HCT116 (cell line): ENCODE results near the gene SGMS1. TPM values are rescaled to one million over a fixed set of nuclear protein-coding genes. Genes with fewer than 3 reads are reported as not detected.

ENCODE experiments used
- ATAC-seq: fragments of 200-7000 bp; cut with Tn5 transposase; 2 replicates; pipeline ENCODE4 v1.9.1; 2020; ENCODE audit warnings: mild to moderate bottlenecking, moderate library complexity
- BruUV-seq: library from RNA; stranded (reverse); fragments of 400-500 nt; replicated peaks from 2 replicates; lab custom pipeline; 2021; lab: Mats Ljungman, UMichigan
- CTCF ChIA-PET: fragments of 300-600 bp; sonication (Branson Sonifier 250); formaldehyde crosslinking; loops from one replicate; lab custom pipeline; 2021; ENCODE audit warnings: antibody characterized with exemption; lab: Charles Lee
- POLR2A ChIA-PET: fragments of 300-600, 350-600 bp; sonication (Branson Sonifier 250); formaldehyde crosslinking; loops from one replicate; lab custom pipeline; 2021; ENCODE audit warnings: antibody characterized with exemption; lab: Charles Lee
- RAD21 ChIA-PET, 2 experiments: fragments of 300-600 bp; sonication (Branson Sonifier 250); formaldehyde crosslinking; loops; one replicate each; lab custom pipeline; 2023; ENCODE audit warnings: low total read pairs in 2 of 2; ENCODE audit not compliant: uncharacterized antibody in 2 of 2, unreplicated experiment in 2 of 2, low non-redundant PET in 1 of 2; lab: Charles Lee
- DNase-seq: peaks from one replicate; pipeline ENCODE4 v3.0.0-alpha.2; 2010; ENCODE audit warnings: low read depth, low spot score
- H2AFZ ChIP-seq: fragments of 200-600 bp; shearing (Covaris generic), sonication (generic); 2 replicates; pipeline ENCODE4 v1.6.1; 2017; ENCODE audit warnings: low read depth, mixed run types, mixed read lengths, antibody characterized with exemption, low read length; ENCODE audit not compliant: poor library complexity, severe bottlenecking
- H3K27ac ChIP-seq: 2 replicates; pipeline ENCODE4 v1.5.1; 2012; ENCODE audit warnings: low read depth, low read length
- H3K27me3 ChIP-seq: fragments of 200-600 bp; sonication (generic); 2 replicates; pipeline ENCODE4 v1.6.1; 2016; ENCODE audit warnings: mixed run types, low read length, mixed read lengths; ENCODE audit not compliant: insufficient read depth
- H3K36me3 ChIP-seq, 2 experiments: fragments of 200-500 bp in 1 of 2; fragments of 200-600 bp in 1 of 2; sonication (Bioruptor generic) in 1 of 2; sonication (generic) in 1 of 2; 2 replicates each; pipeline versions ENCODE4 v1.5.1 to v1.6.1; 2014 to 2016; ENCODE audit warnings: low read length in 2 of 2, inconsistent platforms in 1 of 2, mixed read lengths in 1 of 2, mixed run types in 1 of 2; ENCODE audit not compliant: insufficient read depth in 2 of 2, control insufficient read depth in 1 of 2
- H3K4me1 ChIP-seq, 2 experiments: fragments of 200-600 bp in 1 of 2; sonication (generic) in 1 of 2; 2 replicates each; pipeline versions ENCODE4 v1.5.1 to v1.6.1; 2012 to 2017; ENCODE audit warnings: low read length in 2 of 2, inconsistent platforms in 1 of 2, mild to moderate bottlenecking in 1 of 2, mixed read lengths in 1 of 2, mixed run types in 1 of 2, moderate library complexity in 1 of 2; ENCODE audit not compliant: insufficient read depth in 2 of 2, control insufficient read depth in 1 of 2
- H3K4me2 ChIP-seq: fragments of 200-600 bp; sonication (generic); 2 replicates; pipeline ENCODE4 v1.6.1; 2017; ENCODE audit warnings: mixed run types, low read length, mixed read lengths
- H3K4me3 ChIP-seq, 2 experiments: fragments of 200-600 bp in 1 of 2; sonication (generic) in 1 of 2; replicated peaks in 1 of 2; 2 replicates each; pipeline ENCODE4 v1.5.1; 2011 to 2016; ENCODE audit warnings: low read length in 2 of 2, control low read depth in 1 of 2, low read depth in 1 of 2, mild to moderate bottlenecking in 1 of 2, mixed read lengths in 1 of 2, mixed run types in 1 of 2
- H3K79me2 ChIP-seq: fragments of 200-600 bp; sonication (generic); 2 replicates; pipeline ENCODE4 v1.6.1; 2017; ENCODE audit warnings: mild to moderate bottlenecking, mixed run types, low read length, moderate library complexity, mixed read lengths; ENCODE audit not compliant: insufficient read depth
- H3K9ac ChIP-seq: fragments of 200-600 bp; sonication (generic); 2 replicates; pipeline ENCODE4 v1.6.1; 2016; ENCODE audit warnings: low read length, mixed read lengths
- H3K9me2 ChIP-seq: fragments of 200-600 bp; sonication (generic), shearing (Covaris generic); 2 replicates; pipeline ENCODE4 v1.6.1; 2017; ENCODE audit warnings: mixed run types, mild to moderate bottlenecking, moderate library complexity; ENCODE audit not compliant: insufficient read depth
- H3K9me3 ChIP-seq, 2 experiments: fragments of 200-500 bp in 1 of 2; fragments of 200-600 bp in 1 of 2; sonication (Bioruptor generic) in 1 of 2; sonication (generic) in 1 of 2; 2 replicates each; pipeline ENCODE4 v1.6.1; 2014 to 2017; ENCODE audit warnings: low read length in 2 of 2, mixed read lengths in 2 of 2, inconsistent platforms in 1 of 2, low read depth in 1 of 2, mild to moderate bottlenecking in 1 of 2, mixed run types in 1 of 2, moderate library complexity in 1 of 2; ENCODE audit not compliant: control insufficient read depth in 1 of 2, insufficient read depth in 1 of 2
- H4K20me1 ChIP-seq: fragments of 200-600 bp; sonication (generic), shearing (Covaris generic); 2 replicates; pipeline ENCODE4 v1.6.1; 2017; ENCODE audit warnings: mixed run types, mild to moderate bottlenecking, moderate library complexity; ENCODE audit not compliant: insufficient read depth
- CEBPB ChIP-seq: IDR thresholded peaks from 2 replicates; pipeline ENCODE4 v1.6.1; 2012; ENCODE audit warnings: low read depth
- EGR1 ChIP-seq: IDR thresholded peaks from 2 replicates; pipeline ENCODE4 v1.6.1; 2012; ENCODE audit warnings: low read depth
- ELF1 ChIP-seq: IDR thresholded peaks from 2 replicates; pipeline ENCODE4 v1.6.1; 2012; ENCODE audit warnings: low read depth, borderline replicate concordance
- EZH2 ChIP-seq: fragments of 200-600 bp; sonication (generic); IDR thresholded peaks from 2 replicates; pipeline ENCODE4 v1.6.1; 2017; ENCODE audit warnings: antibody characterized with exemption, mixed run types
- EZH2phosphoT487 ChIP-seq: fragments of 200-600 bp; IDR thresholded peaks from 2 replicates; pipeline ENCODE4 v1.6.1; 2018; ENCODE audit warnings: antibody characterized with exemption, borderline replicate concordance
- FOSL1 ChIP-seq: IDR thresholded peaks from 2 replicates; pipeline ENCODE4 v1.6.1; 2012; ENCODE audit warnings: low read depth
- POLR2AphosphoS5 ChIP-seq: IDR thresholded peaks from 2 replicates; pipeline ENCODE4 v1.6.1; 2011; ENCODE audit warnings: mild to moderate bottlenecking, low read depth, low read length, moderate library complexity
- SIN3A ChIP-seq: IDR thresholded peaks from 2 replicates; pipeline ENCODE4 v1.6.1; 2012; ENCODE audit warnings: low read depth
- SRF ChIP-seq: IDR thresholded peaks from 2 replicates; pipeline ENCODE4 v1.6.1; 2012; ENCODE audit warnings: low read depth
- YY1 ChIP-seq: IDR thresholded peaks from 2 replicates; pipeline ENCODE4 v1.6.1; 2011; ENCODE audit warnings: low read length, low read depth, moderate library complexity, mild to moderate bottlenecking; ENCODE audit not compliant: insufficient replicate concordance; ENCODE audit errors: extremely low read depth
- ZFX ChIP-seq: fragments of 450-650 bp; IDR thresholded peaks from 2 replicates; pipeline ENCODE4 v1.6.1; 2017
- ZNF274 ChIP-seq: fragments of 200-500 bp; sonication (Bioruptor generic); IDR thresholded peaks from 2 replicates; pipeline ENCODE4 v1.6.1; 2014; ENCODE audit warnings: mild to moderate bottlenecking, low read depth, low read length, inconsistent platforms
- intact Hi-C: fragments of 100-400 bp; cut with micrococcal nuclease; formaldehyde crosslinking; loops from 2 replicates; pipeline ENCODE4 v1.10.0; 2022
- total RNA-seq: library from RNA; stranded (reverse); gene quantifications from one replicate; pipeline ENCODE4 v1.2.1, GENCODE V29; 2021; ENCODE audit not compliant: unreplicated experiment
- TF ChIP-seq, protein P1 (sequence below): IDR thresholded peaks from 2 replicates; pipeline ENCODE4 v1.6.1; 2011; ENCODE audit warnings: mild to moderate bottlenecking, low read length, moderate library complexity; ENCODE audit not compliant: insufficient replicate concordance; ENCODE audit errors: extremely low read depth
- TF ChIP-seq, protein P2 (sequence below): IDR thresholded peaks from 2 replicates; pipeline ENCODE4 v1.6.1; 2012; ENCODE audit warnings: low read depth
- TF ChIP-seq, protein P3 (sequence below): IDR thresholded peaks from 2 replicates; pipeline ENCODE4 v1.6.1; 2012
- TF ChIP-seq, protein P4 (sequence below), 3 experiments: fragments of 200-600 bp in 1 of 3; sonication (generic) in 1 of 3; IDR thresholded peaks in 2 of 3; conservative IDR thresholded peaks in 1 of 3; 2 replicates each; pipeline ENCODE4 v1.5.1; 2012 to 2017; ENCODE audit warnings: low read depth in 2 of 3, low read length in 2 of 3, antibody characterized with exemption in 1 of 3, borderline replicate concordance in 1 of 3, control low read depth in 1 of 3, mild to moderate bottlenecking in 1 of 3, mixed read lengths in 1 of 3, mixed run types in 1 of 3, moderate library complexity in 1 of 3; ENCODE audit not compliant: insufficient read depth in 1 of 3

Gene SGMS1
- total RNA-seq, 1 experiment from 2014 or later = 29.1 TPM

DNA sequence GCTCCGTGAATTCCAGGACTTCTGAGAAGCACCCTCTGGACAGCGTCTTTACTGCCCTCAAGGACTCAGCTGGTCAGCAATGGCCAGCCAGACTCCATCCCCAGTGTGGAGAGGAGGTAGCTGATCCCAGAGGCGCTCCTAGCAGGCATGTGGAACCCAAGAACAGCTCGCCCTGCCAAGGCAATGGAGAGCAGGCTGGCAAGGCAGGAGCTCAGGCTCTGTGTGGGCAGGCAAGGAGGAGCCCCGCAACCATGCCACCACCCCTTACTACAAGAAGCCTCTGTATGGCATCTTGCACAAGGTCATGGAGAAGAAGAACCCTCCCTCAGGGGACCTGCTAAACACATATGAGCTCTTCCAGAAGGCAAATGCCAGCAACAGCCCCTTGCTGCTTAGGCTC, 34.4 kb upstream of the SGMS1 start:
- POLR2A ChIA-PET = no interaction called here
- no peak for DNase-seq
- no peaks in the 10 kb centered on the region for H3K9me2 ChIP-seq
- RAD21 ChIA-PET = no interaction called here
- no peak overlapping the region for H3K27ac ChIP-seq
- no peak overlapping the region for H3K9ac ChIP-seq
- no peaks in the 10 kb centered on the region for H3K27me3 ChIP-seq
- BruUV-seq = no TSS peak
- peaks cover 0 to 7% of the 10 kb centered on the region in 2 experiments; a peak in 1 of 4 replicates for H3K4me1 ChIP-seq
- intact Hi-C loops = no loop called here
- H2AFZ ChIP-seq = no peak overlapping the region
- no peak overlapping the region for H3K4me2 ChIP-seq
- CTCF ChIA-PET = no interaction called here
- no peaks in the 10 kb centered on the region for H4K20me1 ChIP-seq
- H3K4me3 ChIP-seq = no peak overlapping the region
- no peaks in the 10 kb centered on the region for H3K79me2 ChIP-seq
- no peak for TF ChIP-seq SRF
- TF ChIP-seq FOSL1 = no peak
- no peak for TF ChIP-seq EGR1
- TF ChIP-seq, protein P1, sequence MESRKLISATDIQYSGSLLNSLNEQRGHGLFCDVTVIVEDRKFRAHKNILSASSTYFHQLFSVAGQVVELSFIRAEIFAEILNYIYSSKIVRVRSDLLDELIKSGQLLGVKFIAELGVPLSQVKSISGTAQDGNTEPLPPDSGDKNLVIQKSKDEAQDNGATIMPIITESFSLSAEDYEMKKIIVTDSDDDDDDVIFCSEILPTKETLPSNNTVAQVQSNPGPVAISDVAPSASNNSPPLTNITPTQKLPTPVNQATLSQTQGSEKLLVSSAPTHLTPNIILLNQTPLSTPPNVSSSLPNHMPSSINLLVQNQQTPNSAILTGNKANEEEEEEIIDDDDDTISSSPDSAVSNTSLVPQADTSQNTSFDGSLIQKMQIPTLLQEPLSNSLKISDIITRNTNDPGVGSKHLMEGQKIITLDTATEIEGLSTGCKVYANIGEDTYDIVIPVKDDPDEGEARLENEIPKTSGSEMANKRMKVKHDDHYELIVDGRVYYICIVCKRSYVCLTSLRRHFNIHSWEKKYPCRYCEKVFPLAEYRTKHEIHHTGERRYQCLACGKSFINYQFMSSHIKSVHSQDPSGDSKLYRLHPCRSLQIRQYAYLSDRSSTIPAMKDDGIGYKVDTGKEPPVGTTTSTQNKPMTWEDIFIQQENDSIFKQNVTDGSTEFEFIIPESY = no peak
- TF ChIP-seq, protein P2, sequence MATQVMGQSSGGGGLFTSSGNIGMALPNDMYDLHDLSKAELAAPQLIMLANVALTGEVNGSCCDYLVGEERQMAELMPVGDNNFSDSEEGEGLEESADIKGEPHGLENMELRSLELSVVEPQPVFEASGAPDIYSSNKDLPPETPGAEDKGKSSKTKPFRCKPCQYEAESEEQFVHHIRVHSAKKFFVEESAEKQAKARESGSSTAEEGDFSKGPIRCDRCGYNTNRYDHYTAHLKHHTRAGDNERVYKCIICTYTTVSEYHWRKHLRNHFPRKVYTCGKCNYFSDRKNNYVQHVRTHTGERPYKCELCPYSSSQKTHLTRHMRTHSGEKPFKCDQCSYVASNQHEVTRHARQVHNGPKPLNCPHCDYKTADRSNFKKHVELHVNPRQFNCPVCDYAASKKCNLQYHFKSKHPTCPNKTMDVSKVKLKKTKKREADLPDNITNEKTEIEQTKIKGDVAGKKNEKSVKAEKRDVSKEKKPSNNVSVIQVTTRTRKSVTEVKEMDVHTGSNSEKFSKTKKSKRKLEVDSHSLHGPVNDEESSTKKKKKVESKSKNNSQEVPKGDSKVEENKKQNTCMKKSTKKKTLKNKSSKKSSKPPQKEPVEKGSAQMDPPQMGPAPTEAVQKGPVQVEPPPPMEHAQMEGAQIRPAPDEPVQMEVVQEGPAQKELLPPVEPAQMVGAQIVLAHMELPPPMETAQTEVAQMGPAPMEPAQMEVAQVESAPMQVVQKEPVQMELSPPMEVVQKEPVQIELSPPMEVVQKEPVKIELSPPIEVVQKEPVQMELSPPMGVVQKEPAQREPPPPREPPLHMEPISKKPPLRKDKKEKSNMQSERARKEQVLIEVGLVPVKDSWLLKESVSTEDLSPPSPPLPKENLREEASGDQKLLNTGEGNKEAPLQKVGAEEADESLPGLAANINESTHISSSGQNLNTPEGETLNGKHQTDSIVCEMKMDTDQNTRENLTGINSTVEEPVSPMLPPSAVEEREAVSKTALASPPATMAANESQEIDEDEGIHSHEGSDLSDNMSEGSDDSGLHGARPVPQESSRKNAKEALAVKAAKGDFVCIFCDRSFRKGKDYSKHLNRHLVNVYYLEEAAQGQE = no peak
- TF ChIP-seq ZFX = no peak
- no peak for TF ChIP-seq YY1
- TF ChIP-seq SIN3A = no peak
- no peak for TF ChIP-seq CEBPB
- TF ChIP-seq EZH2phosphoT487 = no peak
- no peak for TF ChIP-seq ZNF274
- TF ChIP-seq, protein P3, sequence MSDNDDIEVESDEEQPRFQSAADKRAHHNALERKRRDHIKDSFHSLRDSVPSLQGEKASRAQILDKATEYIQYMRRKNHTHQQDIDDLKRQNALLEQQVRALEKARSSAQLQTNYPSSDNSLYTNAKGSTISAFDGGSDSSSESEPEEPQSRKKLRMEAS = no peak
- TF ChIP-seq EZH2 = no peak
- TF ChIP-seq ELF1 = no peak
- TF ChIP-seq POLR2AphosphoS5 = no peak
- TF ChIP-seq, protein P4, sequence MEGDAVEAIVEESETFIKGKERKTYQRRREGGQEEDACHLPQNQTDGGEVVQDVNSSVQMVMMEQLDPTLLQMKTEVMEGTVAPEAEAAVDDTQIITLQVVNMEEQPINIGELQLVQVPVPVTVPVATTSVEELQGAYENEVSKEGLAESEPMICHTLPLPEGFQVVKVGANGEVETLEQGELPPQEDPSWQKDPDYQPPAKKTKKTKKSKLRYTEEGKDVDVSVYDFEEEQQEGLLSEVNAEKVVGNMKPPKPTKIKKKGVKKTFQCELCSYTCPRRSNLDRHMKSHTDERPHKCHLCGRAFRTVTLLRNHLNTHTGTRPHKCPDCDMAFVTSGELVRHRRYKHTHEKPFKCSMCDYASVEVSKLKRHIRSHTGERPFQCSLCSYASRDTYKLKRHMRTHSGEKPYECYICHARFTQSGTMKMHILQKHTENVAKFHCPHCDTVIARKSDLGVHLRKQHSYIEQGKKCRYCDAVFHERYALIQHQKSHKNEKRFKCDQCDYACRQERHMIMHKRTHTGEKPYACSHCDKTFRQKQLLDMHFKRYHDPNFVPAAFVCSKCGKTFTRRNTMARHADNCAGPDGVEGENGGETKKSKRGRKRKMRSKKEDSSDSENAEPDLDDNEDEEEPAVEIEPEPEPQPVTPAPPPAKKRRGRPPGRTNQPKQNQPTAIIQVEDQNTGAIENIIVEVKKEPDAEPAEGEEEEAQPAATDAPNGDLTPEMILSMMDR (IDR thresholded peaks at IDR 0.05 in 2 of 3, conservative IDR thresholded peaks at IDR 0.05 in 1 of 3; ENCODE audit: borderline replicate concordance in 1 of 3, insufficient read depth in 1 of 3, low read depth in 2 of 3, low read length in 2 of 3) = no peak
- no peaks in the 10 kb centered on the region for H3K36me3 ChIP-seq
- ATAC-seq = no peak
- no peaks in the 10 kb centered on the region for H3K9me3 ChIP-seq
